ENCODE results near the gene DHX32.

DHX32 gene

DNA sequence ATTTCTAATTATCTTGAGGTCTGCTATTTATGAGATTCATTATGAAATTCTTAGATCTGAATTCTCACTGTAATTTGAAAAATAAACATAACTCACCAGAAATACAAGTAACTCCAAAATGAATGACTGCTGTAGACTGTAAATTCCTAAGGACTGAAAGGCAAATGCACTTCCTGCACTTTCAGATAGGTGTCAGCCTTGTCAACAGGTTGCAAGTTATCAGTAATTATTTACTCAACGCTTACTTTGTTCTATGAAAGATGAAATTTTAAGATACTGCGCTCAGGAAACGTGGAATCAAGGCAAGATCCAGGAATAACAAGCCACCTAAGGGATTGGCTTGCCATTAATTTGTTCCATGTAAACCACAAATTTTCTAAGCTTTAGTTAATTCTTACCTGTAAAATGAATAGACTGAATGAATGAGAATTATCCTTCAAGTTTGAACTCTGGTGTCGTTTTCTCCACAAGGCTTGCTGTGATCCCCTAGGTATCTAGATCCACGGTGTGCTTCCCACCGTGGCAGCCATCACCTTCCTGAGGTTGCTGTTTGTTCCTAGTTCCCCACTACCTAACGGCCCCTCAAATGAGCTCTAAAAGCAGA is 12.6 kb downstream of the DHX32 start:
- no peak for TF ChIP-seq POLR2A (IDR thresholded peaks at IDR 0.05; ENCODE audit: low read depth, low read length)
- peak; percentile 68 for FAIRE-seq
- no peak for DNase-seq (ENCODE audit: insufficient read length, low spot score)

DNA sequence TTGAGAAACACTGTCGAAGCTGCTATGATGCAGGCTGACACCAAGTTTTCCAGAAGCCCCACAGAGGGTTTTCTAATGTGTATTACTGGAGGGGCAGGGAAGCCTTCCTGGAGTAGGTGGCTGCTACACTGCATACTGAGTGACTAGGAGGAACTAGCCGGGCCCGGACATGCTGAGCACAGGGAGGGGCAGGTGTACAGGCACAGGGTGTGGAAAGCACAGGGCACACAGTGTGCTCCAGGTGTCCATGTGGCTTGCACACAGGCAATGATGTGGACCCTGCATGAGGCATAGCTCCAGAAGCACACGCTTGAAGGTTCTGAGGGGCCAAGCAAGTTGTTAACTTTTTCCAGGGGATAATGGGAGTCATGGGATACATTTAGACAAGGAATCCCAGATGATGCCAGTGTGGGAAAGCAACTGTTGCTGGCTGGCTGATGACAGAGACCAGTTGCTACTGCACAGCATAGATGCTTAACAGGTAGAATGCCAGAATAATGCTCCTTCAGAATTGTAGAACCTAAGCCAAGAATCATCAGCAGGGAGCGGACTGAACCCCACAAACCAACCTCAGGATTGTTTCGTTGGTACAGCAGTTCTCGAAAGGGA is 14.6 kb downstream of the DHX32 start:
- FAIRE-seq (no peak), DNase-seq (ENCODE audit: insufficient read length, low spot score) (no peak)
- TF ChIP-seq POLR2A (IDR thresholded peaks at IDR 0.05; ENCODE audit: low read depth, low read length) = no peak

DNA sequence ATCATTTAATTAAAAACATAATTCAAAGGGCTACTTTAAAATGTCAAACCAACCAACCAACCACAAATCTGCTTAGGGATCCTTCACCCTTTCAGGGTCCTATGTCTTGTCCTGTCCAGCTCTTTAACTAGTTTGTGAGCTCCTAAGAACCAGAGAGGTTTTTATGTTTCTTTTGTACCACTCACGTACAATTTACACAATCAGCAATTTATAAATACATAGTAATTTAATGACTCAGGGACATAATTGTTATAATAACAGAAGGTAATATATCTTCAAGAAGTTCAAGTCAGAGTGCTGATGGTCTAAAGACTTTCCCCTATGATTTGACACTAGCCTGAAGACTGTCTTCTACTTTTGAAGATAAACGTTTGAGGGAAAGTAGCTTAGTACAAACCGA is 16.0 kb downstream of the DHX32 start:
- DNase-seq (ENCODE audit: insufficient read length, low spot score) (no peak), FAIRE-seq (no peak)
- TF ChIP-seq POLR2A (IDR thresholded peaks at IDR 0.05; ENCODE audit: low read depth, low read length) = no peak

DNA sequence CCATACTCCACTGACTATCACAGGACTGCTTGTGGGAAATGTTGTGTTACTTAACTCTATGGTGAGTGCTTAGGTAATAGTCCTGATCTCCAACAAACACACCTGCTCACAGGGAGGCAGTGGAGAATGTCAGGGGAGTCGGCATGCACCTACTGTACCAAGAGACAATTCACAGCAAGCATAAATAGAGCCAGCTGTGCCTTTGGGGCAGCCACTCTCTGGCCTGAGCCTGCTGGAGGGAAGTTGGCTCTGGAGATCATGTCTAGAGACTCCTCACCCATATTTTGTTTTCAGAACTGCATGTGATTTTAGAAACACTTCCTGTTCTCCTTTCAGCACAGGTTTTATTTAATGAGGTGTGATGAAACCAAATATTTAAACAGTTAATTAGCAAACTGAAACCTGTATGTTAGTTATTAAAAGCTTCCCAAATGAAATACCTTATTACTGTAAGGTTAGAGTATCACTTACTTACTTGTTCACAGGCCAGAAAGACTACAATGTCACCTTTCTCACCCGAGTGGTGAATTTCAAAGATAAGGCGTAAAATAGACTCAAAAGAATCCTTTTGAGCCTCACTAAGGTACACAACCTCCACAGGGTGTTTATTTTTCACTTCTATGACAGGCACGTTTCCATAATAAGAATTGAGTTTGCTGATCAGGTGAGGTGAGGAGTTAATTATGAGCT is 21.8 kb downstream of the DHX32 start:
- DNase-seq (ENCODE audit: insufficient read length, low spot score) = no peak
- no peak for TF ChIP-seq POLR2A (IDR thresholded peaks at IDR 0.05; ENCODE audit: low read depth, low read length)
- no peak for FAIRE-seq

DNA sequence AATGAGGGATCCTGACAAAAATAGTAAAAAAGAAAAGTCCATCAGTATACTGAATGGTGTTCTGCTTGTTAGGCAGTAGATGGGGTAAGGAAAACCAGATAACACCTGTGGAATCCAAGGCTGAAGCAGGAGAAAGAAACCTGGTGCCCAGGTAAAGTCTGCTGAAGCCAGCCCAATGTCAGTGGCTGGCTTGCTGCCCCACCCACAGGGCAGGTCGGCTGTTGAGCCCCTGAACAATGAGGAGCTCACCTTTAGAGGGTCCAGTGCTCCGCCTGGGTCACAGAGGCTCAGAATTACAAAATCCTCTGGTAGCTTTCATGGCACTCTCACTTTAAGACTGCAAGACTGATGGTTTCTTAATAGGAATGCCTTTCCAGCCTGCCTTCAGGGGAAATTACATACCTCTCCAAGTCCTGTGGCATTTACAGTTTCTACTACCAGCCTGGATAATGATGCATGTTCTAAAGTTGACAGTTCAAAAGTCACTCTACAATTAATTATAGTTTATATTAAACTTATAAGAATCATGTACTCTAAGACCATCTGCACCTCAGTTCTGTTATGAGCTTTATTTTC is 23.8 kb downstream of the DHX32 start:
- no peak for TF ChIP-seq POLR2A (IDR thresholded peaks at IDR 0.05; ENCODE audit: low read depth, low read length)
- DNase-seq (ENCODE audit: insufficient read length, low spot score) (no peak), FAIRE-seq (no peak)

DNA sequence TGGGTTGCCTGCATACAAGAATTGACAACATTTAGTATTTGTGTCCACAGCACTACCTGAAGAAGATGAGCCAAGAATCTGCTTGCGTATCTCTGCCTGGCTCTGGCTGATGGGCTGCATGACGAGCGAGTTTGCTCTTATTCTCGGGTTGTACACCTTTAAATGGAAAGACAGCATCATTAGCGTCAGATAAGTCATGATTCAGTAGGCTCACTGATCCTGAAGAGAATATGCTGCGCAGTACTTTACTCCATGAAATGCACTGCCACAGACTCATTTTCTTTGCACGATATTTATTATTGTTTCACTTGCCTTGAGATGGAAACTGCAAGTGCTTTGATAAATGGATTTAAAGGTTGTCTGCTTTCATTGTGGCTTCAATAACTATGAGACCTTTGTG is 28.6 kb downstream of the DHX32 start:
- FAIRE-seq (no peak), DNase-seq (ENCODE audit: insufficient read length, low spot score) (no peak)
- TF ChIP-seq POLR2A (IDR thresholded peaks at IDR 0.05; ENCODE audit: low read depth, low read length) = no peak

DNA sequence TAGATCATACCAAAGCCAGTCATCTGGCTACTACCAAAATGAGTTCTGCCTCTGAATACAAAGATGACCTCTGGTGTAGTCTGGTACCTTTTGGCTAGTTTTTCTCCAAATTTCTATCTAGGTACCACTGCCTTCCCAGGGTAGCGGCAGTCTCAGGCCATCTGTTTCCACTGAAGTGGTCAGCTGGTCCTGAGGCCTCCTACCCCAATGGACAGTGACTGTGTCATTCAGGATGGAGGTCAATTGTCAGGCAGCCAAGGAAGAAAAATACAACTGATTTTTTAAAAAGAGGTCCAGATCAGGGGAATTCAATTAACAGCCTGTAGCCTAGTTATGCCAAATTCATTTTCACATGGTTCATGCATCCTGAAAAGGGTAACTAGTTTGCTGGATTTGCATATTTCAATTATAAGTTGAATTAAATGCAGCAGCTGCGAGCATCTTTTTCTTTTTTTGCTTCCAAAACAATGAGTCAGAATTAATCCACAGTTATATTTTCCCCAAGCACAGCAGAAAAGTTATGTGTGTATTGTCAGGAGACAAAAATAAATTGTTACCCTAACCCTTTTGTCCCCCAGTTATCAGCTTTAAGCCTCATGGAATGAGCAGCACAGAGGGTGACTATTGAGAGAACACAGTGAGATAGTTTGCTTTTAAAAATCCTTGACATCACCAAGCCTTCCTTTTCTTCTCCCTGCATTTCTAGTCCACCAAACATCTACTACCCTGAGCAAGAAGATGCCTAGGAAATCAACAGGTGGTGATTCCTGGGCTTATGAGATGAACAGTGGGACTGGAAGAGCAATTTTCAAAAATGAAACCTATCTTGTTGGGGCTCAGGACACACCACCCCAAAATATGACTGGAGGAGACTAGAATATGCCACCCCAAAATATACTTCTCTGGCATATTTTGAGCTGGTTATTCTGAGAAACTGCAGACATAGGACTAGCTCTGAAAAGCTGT is 30.0 kb downstream of the DHX32 start:
- DNase-seq (ENCODE audit: insufficient read length, low spot score) = no peak
- TF ChIP-seq POLR2A (IDR thresholded peaks at IDR 0.05; ENCODE audit: low read depth, low read length) = no peak
- no peak for FAIRE-seq

DNA sequence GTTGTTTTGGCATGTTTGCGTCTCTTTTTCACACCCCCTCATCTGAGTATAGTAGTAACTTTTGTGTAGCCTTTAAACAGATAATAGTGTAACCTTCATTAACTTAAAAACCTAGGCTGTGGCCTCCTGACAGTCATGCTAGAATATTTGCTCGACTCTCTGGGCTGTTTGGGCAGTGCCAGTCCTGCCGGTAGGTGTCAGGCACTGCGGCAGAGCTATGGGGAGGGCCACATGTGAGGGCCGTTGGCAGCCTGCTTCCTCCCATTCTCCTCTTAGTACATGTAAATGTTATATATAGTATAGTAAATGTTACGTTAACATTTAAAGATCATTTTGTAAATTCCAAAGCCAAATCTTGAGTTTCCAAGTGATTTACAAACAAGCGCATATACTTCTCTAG is 31.6 kb downstream of the DHX32 start:
- no peak for TF ChIP-seq POLR2A (IDR thresholded peaks at IDR 0.05; ENCODE audit: low read depth, low read length)
- FAIRE-seq = no peak
- no peak for DNase-seq (ENCODE audit: insufficient read length, low spot score)

DNA sequence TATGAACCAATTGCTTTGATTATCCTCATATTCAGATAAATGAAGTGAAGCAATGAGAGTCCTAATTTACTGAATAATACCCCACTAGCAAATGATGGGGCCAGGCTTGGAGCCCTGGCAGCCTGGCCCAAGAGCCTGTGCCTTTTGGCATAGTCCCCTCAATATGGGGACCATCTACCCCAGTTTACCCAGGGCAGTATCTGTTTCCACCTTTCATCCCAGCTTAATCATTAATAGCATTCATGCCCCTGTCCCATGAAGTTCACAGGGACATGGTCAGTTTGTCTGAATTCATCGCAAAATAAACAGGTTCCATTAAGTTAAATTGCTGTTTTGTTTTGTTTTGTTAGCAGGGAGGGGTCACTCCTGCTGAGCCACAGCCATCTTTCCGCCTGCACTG is 32.2 kb downstream of the DHX32 start:
- no peak for TF ChIP-seq POLR2A (IDR thresholded peaks at IDR 0.05; ENCODE audit: low read depth, low read length)
- FAIRE-seq (no peak), DNase-seq (ENCODE audit: insufficient read length, low spot score) (no peak)

DNA sequence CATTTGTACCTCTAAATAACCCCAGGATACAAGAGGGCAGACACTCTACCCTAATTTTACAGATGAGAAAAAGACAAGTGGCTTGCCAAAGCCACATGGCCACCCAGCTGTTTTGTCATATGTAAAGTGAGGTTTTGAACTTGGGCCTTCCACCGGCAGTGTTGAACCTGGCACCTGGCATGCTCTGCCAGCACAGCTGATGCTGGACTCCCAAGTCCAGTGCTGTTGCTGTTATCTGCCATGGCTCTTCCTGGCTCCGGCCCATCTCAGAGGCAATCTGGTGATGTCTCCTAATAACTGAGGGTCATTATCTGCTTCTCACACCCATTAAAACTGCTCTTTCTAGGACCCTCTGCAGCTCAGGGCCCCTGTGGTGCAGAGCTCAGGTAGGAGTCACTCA is 32.7 kb downstream of the DHX32 start:
- FAIRE-seq (no peak), DNase-seq (ENCODE audit: insufficient read length, low spot score) (no peak)
- TF ChIP-seq POLR2A (IDR thresholded peaks at IDR 0.05; ENCODE audit: low read depth, low read length) = no peak

DNA sequence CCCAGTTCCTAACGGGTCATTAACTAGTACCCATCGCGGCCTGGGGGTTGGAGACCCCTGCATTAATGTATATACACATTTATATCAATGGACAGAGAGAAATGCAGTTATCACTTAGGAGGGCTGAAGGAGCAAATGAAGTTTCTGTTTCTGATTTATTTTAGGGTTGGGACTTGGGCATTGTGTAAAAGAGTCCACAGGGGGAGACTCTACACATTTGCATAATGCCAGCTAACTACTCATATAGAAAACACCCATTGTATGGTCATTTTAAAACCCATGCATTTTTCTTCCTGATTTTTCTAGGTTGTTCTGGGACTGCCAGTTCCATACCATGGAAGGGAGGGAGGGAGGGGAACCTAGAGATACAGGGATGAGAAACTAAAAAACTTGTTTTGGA is 34.2 kb downstream of the DHX32 start:
- FAIRE-seq = no peak
- no peak for DNase-seq (ENCODE audit: insufficient read length, low spot score)
- no peak for TF ChIP-seq POLR2A (IDR thresholded peaks at IDR 0.05; ENCODE audit: low read depth, low read length)

DNA sequence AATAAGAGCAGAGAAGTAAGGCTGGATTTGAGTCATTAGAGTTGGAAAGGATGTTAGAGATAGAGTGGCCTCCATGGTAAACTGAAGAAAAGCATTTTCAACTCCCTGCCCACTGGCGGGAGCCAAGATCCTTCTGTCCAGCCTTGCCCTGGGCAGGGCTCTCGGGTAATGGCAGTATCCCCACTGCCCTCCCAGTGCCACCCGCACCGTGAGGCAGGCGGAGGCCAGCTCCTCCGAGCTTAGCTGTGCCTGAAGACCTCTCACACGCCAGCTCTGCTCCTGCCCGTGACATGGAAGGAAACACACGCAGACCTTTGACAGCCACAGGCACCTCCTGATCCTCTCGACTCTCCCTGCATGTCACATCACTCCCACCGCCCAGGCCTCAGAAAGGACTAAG is 35.5 kb downstream of the DHX32 start:
- DNase-seq (ENCODE audit: insufficient read length, low spot score) (no peak), FAIRE-seq (no peak)
- TF ChIP-seq POLR2A (IDR thresholded peaks at IDR 0.05; ENCODE audit: low read depth, low read length) = no peak

DNA sequence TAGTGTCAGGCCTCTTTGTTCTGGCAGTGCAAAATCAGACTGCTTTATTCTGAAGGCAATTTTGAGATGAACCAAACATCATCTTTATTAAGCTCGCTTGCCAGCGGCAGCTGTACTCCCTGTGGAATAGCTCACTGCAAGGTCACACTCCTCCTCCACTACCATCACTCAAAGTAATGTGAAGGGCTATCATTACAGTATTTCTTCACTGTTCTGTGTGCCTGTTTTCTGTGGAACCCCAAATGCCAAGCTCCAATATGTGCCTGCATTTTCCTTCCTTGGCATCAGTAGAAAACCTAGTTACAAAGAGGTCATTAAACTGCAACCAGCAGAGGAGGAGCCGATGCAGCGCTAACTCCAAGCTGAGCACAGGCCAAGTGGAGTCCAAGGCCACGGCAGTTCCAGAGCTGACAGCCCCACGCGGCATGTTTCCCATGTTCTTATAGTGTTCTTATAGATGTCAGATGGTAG is 36.3 kb downstream of the DHX32 start:
- no peak for TF ChIP-seq POLR2A (IDR thresholded peaks at IDR 0.05; ENCODE audit: low read depth, low read length)
- FAIRE-seq (no peak), DNase-seq (ENCODE audit: insufficient read length, low spot score) (no peak)

Measured in H54 (cell line).